ENCODE measurements around the gene FABP7. TPM values are rescaled to one million over a fixed set of nuclear protein-coding genes. Genes with fewer than 3 reads are reported as not detected.

The FABP7 gene
- total RNA-seq, 6 experiments from 2014 or later: not detected

GRCh38 chr6:122760330-122760729, 19.2 kb upstream of the FABP7 start:
- TF ChIP-seq, protein P1, sequence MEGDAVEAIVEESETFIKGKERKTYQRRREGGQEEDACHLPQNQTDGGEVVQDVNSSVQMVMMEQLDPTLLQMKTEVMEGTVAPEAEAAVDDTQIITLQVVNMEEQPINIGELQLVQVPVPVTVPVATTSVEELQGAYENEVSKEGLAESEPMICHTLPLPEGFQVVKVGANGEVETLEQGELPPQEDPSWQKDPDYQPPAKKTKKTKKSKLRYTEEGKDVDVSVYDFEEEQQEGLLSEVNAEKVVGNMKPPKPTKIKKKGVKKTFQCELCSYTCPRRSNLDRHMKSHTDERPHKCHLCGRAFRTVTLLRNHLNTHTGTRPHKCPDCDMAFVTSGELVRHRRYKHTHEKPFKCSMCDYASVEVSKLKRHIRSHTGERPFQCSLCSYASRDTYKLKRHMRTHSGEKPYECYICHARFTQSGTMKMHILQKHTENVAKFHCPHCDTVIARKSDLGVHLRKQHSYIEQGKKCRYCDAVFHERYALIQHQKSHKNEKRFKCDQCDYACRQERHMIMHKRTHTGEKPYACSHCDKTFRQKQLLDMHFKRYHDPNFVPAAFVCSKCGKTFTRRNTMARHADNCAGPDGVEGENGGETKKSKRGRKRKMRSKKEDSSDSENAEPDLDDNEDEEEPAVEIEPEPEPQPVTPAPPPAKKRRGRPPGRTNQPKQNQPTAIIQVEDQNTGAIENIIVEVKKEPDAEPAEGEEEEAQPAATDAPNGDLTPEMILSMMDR (IDR thresholded peaks at IDR 0.05): no peak
- Mint-ChIP-seq H3K9me3 (no peaks in the 10 kb centered on the region), H3K27me3 (ENCODE audit: insufficient read depth) (peaks cover 8% of the 10 kb centered on the region), H3K36me3 (ENCODE audit: low read depth) (no peaks in the 10 kb centered on the region), H3K27ac (no peak overlapping the region), H3K4me1 (ENCODE audit: low read depth) (no peaks in the 10 kb centered on the region), H3K4me3 (no peak overlapping the region)
- no peak for DNase-seq

DNA sequence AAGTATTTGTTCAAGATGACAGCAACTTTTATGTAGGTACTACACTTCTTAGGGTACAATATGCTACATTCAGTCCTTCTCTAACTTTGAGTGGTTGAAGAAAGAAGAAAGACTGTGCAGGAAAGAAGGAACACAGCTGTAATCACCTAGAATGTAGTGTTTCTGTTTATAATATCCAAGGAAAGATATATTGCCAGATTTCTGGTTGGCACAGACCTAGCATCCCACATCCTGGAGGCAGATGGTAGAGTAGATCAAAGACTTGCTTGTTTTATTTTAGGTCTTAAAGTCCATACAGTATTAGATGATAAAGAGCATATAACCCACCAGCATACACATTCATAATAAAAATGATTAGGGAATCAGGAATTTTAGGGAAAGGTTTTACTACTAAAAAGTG, 13.3 kb upstream of the FABP7 start:
- H3K9me3 Mint-ChIP-seq: no peaks in the 10 kb centered on the region
- H3K4me1 Mint-ChIP-seq (ENCODE audit: low read depth): no peaks in the 10 kb centered on the region
- peaks cover 2% of the 10 kb centered on the region; the same call in 1 of the 2 replicates for H3K27me3 Mint-ChIP-seq (ENCODE audit: insufficient read depth)
- TF ChIP-seq, protein P1 (IDR thresholded peaks at IDR 0.05): no peak
- H3K36me3 Mint-ChIP-seq (ENCODE audit: low read depth): no peaks in the 10 kb centered on the region
- no peak overlapping the region for H3K27ac Mint-ChIP-seq
- DNase-seq: no peak
- no peak overlapping the region for H3K4me3 Mint-ChIP-seq

DNA sequence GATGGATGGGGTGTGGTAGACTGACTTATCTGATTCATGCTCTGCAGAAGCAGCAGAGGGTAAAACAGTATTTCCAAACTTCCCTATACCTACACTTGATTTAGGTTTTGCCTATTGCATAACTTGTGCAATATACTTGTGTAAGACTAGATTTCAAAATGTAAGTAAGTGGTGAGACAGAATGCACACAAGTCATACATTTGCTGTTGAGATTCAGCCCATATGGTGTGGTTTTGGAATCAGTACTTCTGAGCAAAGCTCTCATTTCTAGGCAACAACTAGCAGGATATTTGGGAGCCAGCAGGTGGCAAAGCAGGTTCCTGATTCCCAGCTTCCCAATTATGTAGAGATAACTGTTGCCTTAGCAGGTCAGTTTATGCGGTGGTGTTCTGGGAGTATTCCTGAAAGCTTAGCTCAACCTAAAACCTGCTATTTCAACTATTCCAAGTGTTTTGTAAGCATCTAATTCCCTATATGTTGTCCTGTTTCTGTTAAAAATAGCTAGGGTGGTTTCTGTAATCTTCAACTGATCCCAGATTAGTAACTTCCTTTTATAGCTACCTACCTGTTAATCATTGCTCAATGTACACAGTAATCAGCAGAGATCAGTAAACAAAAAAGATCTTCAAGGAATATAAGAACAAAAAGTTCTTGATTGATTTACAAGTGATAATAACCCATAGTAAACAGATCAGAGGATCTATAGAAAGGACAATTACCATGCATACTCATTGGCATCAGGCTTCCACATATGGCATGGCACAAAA, 8.5 kb upstream of the FABP7 start:
- Mint-ChIP-seq H3K27ac (no peak overlapping the region), H3K36me3 (ENCODE audit: low read depth) (no peaks in the 10 kb centered on the region), H3K9me3 (no peaks in the 10 kb centered on the region), H3K4me1 (ENCODE audit: low read depth) (no peaks in the 10 kb centered on the region), H3K27me3 (ENCODE audit: insufficient read depth) (no peaks in the 10 kb centered on the region; the same call in none of the 2 replicates), H3K4me3 (no peak overlapping the region)
- TF ChIP-seq, protein P1 (IDR thresholded peaks at IDR 0.05): no peak
- DNase-seq: no peak

DNA sequence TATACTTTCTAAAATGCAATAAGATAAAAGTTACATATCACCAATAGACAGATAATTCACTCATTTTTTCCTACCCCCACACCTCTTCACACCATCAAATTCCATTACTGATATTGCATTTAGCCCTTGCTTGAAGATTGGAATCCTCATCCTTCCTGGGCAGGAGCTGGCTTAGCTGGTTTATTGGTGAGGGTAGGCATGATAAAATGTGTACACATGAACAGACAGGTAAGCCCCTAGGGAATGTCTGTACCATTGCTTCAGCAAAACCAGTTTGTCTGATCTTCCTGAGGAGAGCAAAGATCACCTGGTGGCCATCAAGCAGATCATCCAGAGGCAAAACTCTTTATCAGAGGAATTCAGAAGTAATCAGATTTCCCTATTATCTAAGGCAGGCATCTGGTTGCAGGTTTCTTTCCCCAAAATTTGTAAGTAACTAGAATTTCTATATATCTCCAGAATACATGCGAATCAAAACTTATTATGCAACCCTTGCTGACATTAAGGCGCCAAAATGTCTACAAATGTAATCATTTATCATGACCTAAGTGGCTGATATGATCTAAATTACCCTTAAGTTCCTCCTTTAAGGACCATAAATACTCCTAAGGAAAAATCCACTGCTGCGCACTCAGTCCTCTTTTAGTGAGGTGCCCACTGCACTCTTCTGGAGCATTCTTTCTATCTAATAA, 6.6 kb upstream of the FABP7 start:
- no peak overlapping the region for H3K27ac Mint-ChIP-seq

GRCh38 chr6:122775975-122776374, 3.5 kb upstream of the FABP7 start:
- Mint-ChIP-seq H3K4me3 (no peak overlapping the region), H3K9me3 (no peaks in the 10 kb centered on the region), H3K4me1 (ENCODE audit: low read depth) (no peaks in the 10 kb centered on the region), H3K27me3 (ENCODE audit: insufficient read depth) (peaks cover 8% of the 10 kb centered on the region), H3K36me3 (ENCODE audit: low read depth) (no peaks in the 10 kb centered on the region), H3K27ac (no peak overlapping the region)
- no peak for DNase-seq
- TF ChIP-seq, protein P1 (IDR thresholded peaks at IDR 0.05): no peak

More for the DNA sequence above, 6.6 kb upstream of the FABP7 start:
- H3K4me1 Mint-ChIP-seq (ENCODE audit: low read depth): no peaks in the 10 kb centered on the region
- H3K36me3 Mint-ChIP-seq (ENCODE audit: low read depth): no peaks in the 10 kb centered on the region
- H3K4me3 Mint-ChIP-seq: no peak overlapping the region
- no peaks in the 10 kb centered on the region for H3K9me3 Mint-ChIP-seq
- TF ChIP-seq, protein P1 (IDR thresholded peaks at IDR 0.05): no peak
- peaks cover 5% of the 10 kb centered on the region for H3K27me3 Mint-ChIP-seq (ENCODE audit: insufficient read depth)
- no peak for DNase-seq
